ENCODE results near the gene RGS16. TPM values are rescaled to one million over a fixed set of nuclear protein-coding genes. Genes with fewer than 3 reads are reported as not detected.

Gene RGS16
- total and polyA plus RNA-seq, 9 of the 15 experiments (the other 6 are each of a cell fraction or from before 2014, with no cell fraction given): 0.07 to 0.55 (median 0.36) TPM

- no peak for TF ChIP-seq PCBP2 (IDR thresholded peaks at IDR 0.05; ENCODE audit: low read depth, low read length, poor library complexity, severe bottlenecking)
- no peak for TF ChIP-seq KLF13 (tag; IDR thresholded peaks at IDR 0.05; ENCODE audit: borderline replicate concordance, low read depth)
- TF ChIP-seq HDGF (IDR thresholded peaks at IDR 0.05): no peak
- TF ChIP-seq PURB (CRISPR knock-in tag; IDR thresholded peaks at IDR 0.05; ENCODE audit: low read depth): no peak
- TF ChIP-seq ZNF408 (CRISPR knock-in tag; IDR thresholded peaks at IDR 0.05; ENCODE audit: low read depth): no peak
- TF ChIP-seq SIRT6 (IDR thresholded peaks at IDR 0.05; ENCODE audit: low read depth, low read length): no peak
- no peak for TF ChIP-seq SAFB (IDR thresholded peaks at IDR 0.05; ENCODE audit: borderline replicate concordance, low read depth, low read length)
- TF ChIP-seq SP1 (CRISPR knock-in tag; IDR thresholded peaks at IDR 0.05): peak; percentile 58; the same call in 1 of the 2 replicates
- no peak for TF ChIP-seq SPI1 (IDR thresholded peaks at IDR 0.05; ENCODE audit: borderline replicate concordance, low read depth, low read length)
- no peak for TF ChIP-seq MECOM (CRISPR knock-in tag; IDR thresholded peaks at IDR 0.05)
- peak; percentile 47; the same call in 1 of the 2 replicates for TF ChIP-seq EP400 (IDR thresholded peaks at IDR 0.05)
- TF ChIP-seq GABPB1 (CRISPR knock-in tag; IDR thresholded peaks at IDR 0.05): no peak
- TF ChIP-seq TSHZ1 (CRISPR knock-in tag; IDR thresholded peaks at IDR 0.05): no peak
- no peak for TF ChIP-seq ZNF740 (CRISPR knock-in tag; IDR thresholded peaks at IDR 0.05)
- no peak for TF ChIP-seq ZNF740 (tag; IDR thresholded peaks at IDR 0.05)
- no peak for TF ChIP-seq USF2 (CRISPR knock-in tag; IDR thresholded peaks at IDR 0.05)
- TF ChIP-seq CREB3L1 (IDR thresholded peaks at IDR 0.05; ENCODE audit: borderline replicate concordance, low read depth): 0 out of 2 replicates have a peak, but pooled peaks have one; percentile 37
- TF ChIP-seq TCF7 (IDR thresholded peaks at IDR 0.05; ENCODE audit: borderline replicate concordance): no peak
- no peak for TF ChIP-seq ZNF212 (CRISPR knock-in tag; IDR thresholded peaks at IDR 0.05)
Observed at GRCh38 chr1:182604175-182605164, at the start of gene RGS16 (continued).

Data from K562 (cell line).